Measurements from ENCODE around the gene TNK1. TPM values are rescaled to one million over a fixed set of nuclear protein-coding genes. Genes with fewer than 3 reads are reported as not detected.
A peak's percentile ranks its signal among the peaks of the same experiment; 100 is the strongest.

TNK1 gene
- total RNA-seq, 2 donors from 2014 or later, result 0.36 TPM; not detected in 1

DNA sequence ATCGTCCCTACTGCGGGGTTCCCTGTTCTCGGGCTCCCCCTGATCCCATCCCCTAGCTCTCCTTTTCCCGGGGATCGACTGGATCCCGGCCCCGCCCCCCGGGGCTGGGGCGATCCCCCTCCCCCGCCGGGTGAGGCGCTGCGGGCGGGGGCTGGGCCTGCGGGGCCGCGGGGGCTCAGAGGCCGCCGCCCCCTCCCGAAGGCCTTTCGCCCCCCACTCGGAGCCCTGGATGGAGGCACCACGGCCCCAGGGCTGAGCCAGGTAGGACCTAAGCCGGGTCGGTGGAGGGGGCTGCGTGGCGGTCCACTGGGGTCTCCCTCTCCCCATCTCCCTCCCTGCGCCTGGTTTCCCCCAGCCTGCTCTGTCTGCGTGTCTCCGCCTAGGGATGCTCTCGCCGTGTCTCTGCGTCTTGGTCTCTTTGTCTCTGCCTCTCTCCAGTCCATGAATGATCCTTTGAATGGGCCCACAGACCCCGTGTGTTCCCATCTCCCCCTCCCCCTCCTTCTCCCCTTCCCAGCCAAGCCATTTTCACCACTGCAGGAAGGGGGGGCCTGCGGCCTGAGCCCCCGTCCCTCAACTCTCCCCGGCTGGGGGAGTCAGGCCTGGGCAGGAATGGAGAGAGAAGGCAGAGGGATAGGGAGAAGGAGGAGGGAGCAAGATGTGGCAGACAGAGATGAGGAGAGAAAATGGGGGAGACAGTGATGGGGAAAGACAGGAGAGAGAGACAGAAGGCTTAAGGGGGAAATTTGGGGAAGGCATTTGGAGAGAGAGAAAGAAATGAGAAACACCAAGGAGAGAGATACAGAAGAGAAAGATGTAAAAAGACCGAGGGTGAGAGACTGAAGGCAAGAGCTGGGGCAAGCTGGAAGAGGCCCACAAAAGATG lies 24.7 kb downstream of the TNK1 start:
- ATAC-seq (no peak), DNase-seq (ENCODE audit: low spot score) (no peak)
- Mint-ChIP-seq H3K4me3 (peak overlapping the region; percentile 87), H3K27ac (peak overlapping the region; percentile 2 to 27), H3K27me3 (peaks cover 8 to 23% of the 10 kb centered on the region in 2 donors), H3K9me3 (no peaks in the 10 kb centered on the region), H3K36me3 (no peaks in the 10 kb centered on the region), H3K4me1 (ENCODE audit: low read depth in 2 of 2) (peaks cover 13 to 21% of the 10 kb centered on the region in 2 donors)

DNA sequence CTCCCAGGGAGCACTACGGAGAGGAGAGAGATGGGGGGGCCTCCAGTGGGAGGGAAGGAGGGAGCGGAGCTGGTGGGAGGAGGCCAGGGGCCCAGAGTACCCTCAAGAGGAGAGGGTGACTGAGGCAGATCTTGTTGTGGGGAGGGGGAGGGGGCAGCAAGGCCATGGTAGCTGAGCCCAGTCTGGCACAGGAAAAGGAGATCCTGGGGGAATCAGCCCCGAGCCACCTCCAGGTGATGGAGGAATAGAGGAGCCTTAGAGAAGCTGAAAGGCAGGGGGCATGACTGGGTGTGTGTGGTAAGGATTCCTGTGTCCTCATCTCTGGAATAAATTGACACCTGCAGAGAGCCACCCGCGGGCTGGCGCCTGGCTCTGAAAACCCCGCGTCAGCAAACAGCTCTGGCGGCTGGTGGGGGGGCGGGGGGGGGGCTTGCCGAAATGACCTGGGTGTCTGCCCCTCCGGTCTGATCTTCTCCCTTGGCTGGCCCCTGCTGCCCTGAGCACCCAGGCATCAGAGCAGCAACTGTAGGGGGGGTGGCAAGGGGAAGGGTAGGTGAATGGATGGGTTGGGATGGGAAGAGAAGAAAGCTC lies 25.4 kb downstream of the TNK1 start:
- peak overlapping the region; percentile 60 for H3K4me3 Mint-ChIP-seq
- H3K9me3 Mint-ChIP-seq, result no peaks in the 10 kb centered on the region
- no peak for DNase-seq (ENCODE audit: low spot score)
- peaks cover 13 to 21% of the 10 kb centered on the region in 2 donors for H3K4me1 Mint-ChIP-seq (ENCODE audit: low read depth in 2 of 2)
- H3K27me3 Mint-ChIP-seq, result peaks cover 8 to 23% of the 10 kb centered on the region in 2 donors
- H3K27ac Mint-ChIP-seq, result peak overlapping the region; percentile 27 to 45
- ATAC-seq, result no peak
- H3K36me3 Mint-ChIP-seq, result no peaks in the 10 kb centered on the region

DNA sequence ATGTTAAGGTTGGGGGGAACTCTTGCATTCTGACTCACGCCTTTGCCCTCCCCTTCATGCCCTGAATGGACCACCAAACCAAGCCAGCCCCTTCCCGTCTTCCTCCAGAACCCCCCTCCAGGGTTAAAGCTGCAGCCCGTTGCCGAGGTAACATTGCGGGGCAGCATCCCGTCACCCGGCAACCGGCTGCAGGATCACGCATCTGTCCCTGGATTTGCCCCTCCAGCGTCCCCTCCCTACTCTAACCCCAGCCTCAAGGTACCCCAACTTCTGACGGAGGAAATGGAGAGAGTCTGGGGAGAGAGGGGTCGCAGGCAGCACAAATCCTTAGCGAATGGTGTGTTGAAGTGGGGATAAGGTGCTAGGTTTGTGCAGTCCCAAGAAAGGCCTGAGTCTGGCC lies 26.2 kb downstream of the TNK1 start:
- no peaks in the 10 kb centered on the region for H3K36me3 Mint-ChIP-seq
- no peak for ATAC-seq
- peak overlapping the region in 1 of 2 donors; percentile 45 for H3K27ac Mint-ChIP-seq
- H3K9me3 Mint-ChIP-seq, result no peaks in the 10 kb centered on the region
- H3K4me3 Mint-ChIP-seq, result no peak overlapping the region
- DNase-seq (ENCODE audit: low spot score), result no peak
- peaks cover 8 to 23% of the 10 kb centered on the region in 2 donors for H3K27me3 Mint-ChIP-seq
- peaks cover 13 to 17% of the 10 kb centered on the region in 2 donors for H3K4me1 Mint-ChIP-seq (ENCODE audit: low read depth in 2 of 2)

DNA sequence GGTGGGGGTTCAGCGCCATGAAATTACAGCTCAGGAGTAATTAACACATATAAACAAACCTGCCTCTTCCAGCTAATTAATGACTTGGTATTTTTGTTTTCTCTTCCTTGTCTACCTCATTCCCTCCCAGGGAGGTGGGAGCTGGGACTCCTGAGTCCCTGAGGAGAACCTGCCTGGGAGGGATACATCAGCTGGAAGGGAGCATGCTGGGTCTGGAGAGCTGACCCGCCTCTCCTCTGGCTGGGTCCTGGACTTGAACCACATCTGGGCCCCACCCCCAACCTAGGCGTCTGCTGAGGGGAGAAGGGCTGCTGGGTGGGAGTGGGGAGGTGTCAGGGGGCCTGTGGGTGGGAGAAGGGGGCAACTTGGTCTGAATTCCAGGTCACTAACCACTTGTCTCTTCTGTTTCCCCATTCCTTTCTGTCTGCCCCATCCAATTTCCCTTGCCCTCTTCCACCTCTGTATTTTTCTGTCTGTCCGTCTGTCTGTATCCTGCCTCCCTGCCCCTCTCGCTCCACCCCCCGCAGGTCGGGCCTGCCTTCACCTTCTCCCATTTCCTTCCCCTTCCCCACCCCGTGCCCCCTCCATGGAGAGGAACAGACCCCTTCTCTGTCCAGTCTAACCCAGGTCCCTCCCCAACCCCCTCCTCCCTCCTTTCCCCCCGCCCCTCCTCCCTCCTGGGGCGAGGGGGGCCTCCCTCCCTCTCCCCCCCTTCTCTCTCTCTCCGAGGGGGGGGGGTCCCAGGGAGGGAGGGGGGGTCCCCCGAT lies 26.8 kb downstream of the TNK1 start, which contains the start of gene NLGN2:
TSS of gene NLGN2 (plus strand) at position 361 of the 767 bp plus-strand sequence. CDS start 411 bp downstream, outside the sequence.
- no peaks in the 10 kb centered on the region for H3K9me3 Mint-ChIP-seq
- H3K4me3 Mint-ChIP-seq, result no peak within 1 kb of the TSS
- no peaks in the 10 kb centered on the region for H3K36me3 Mint-ChIP-seq

DNA sequence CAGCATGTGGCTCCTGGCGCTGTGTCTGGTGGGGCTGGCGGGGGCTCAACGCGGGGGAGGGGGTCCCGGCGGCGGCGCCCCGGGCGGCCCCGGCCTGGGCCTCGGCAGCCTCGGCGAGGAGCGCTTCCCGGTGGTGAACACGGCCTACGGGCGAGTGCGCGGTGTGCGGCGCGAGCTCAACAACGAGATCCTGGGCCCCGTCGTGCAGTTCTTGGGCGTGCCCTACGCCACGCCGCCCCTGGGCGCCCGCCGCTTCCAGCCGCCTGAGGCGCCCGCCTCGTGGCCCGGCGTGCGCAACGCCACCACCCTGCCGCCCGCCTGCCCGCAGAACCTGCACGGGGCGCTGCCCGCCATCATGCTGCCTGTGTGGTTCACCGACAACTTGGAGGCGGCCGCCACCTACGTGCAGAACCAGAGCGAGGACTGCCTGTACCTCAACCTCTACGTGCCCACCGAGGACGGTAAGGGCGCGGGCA lies 27.4 kb downstream of the TNK1 start:
- H3K4me1 Mint-ChIP-seq (ENCODE audit: low read depth in 2 of 2), result peaks cover 8 to 13% of the 10 kb centered on the region in 2 donors
- H3K27me3 Mint-ChIP-seq, result peaks cover 8 to 23% of the 10 kb centered on the region in 2 donors
- H3K4me3 Mint-ChIP-seq, result no peak overlapping the region
- H3K36me3 Mint-ChIP-seq, result no peaks in the 10 kb centered on the region
- ATAC-seq (no peak), DNase-seq (ENCODE audit: low spot score) (no peak)
- H3K9me3 Mint-ChIP-seq, result no peaks in the 10 kb centered on the region
- H3K27ac Mint-ChIP-seq, result no peak overlapping the region

More for the DNA sequence above, 26.8 kb downstream of the TNK1 start, which contains the start of gene NLGN2:
- DNase-seq (ENCODE audit: low spot score), result no peak
- H3K27ac Mint-ChIP-seq, result peak within 1 kb of the TSS in 1 of 2 donors; percentile 45
- peaks cover 8 to 23% of the 10 kb centered on the region in 2 donors for H3K27me3 Mint-ChIP-seq
- H3K4me1 Mint-ChIP-seq (ENCODE audit: low read depth in 2 of 2), result peaks cover 13 to 17% of the 10 kb centered on the region in 2 donors
- ATAC-seq, result no peak

DNA sequence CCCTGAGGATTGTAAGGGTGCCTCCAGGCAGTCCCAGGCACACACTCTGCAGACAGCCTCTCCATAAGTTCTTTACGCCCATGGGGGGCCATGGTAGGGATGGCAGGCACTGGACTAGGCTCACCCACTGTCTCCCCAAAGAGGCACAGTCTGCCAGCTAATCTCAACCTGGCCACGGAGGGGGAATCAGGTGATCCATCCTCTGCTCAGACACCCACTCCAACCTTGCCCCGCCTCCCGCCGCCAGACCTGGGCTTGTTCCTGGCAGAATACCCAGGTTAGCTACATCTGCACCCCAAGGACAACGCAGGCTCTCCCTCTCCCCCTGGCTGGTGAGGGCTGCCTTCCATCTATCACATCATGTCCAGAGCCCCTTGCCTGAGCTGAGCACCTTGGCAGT lies 28.0 kb downstream of the TNK1 start:
- Mint-ChIP-seq H3K4me3 (peak overlapping the region; percentile 2), H3K4me1 (ENCODE audit: low read depth in 2 of 2) (peaks cover 8 to 13% of the 10 kb centered on the region in 2 donors), H3K27me3 (peaks cover 8 to 23% of the 10 kb centered on the region in 2 donors), H3K36me3 (no peaks in the 10 kb centered on the region), H3K27ac (peak overlapping the region in 1 of 2 donors; percentile 36), H3K9me3 (no peaks in the 10 kb centered on the region)
- DNase-seq (ENCODE audit: low spot score) (no peak), ATAC-seq (no peak)

GRCh38 chr17:7409716-7410115 lies 28.8 kb downstream of the TNK1 start:
- Mint-ChIP-seq H3K9me3 (no peaks in the 10 kb centered on the region), H3K4me3 (no peak overlapping the region), H3K4me1 (ENCODE audit: low read depth in 2 of 2) (peaks cover 8 to 13% of the 10 kb centered on the region in 2 donors), H3K27me3 (peaks cover 8 to 23% of the 10 kb centered on the region in 2 donors), H3K27ac (no peak overlapping the region), H3K36me3 (no peaks in the 10 kb centered on the region)
- no peak for DNase-seq (ENCODE audit: low spot score)
- ATAC-seq, result no peak

- ATAC-seq (no peak), DNase-seq (ENCODE audit: low spot score) (no peak)
- peaks cover 5 to 19% of the 10 kb centered on the region in 2 donors for H3K27me3 Mint-ChIP-seq
- no peaks in the 10 kb centered on the region for H3K36me3 Mint-ChIP-seq
- H3K9me3 Mint-ChIP-seq, result no peaks in the 10 kb centered on the region
- peaks cover 4 to 9% of the 10 kb centered on the region in 2 donors for H3K4me1 Mint-ChIP-seq (ENCODE audit: low read depth in 2 of 2)
- no peak overlapping the region for H3K4me3 Mint-ChIP-seq
- no peak overlapping the region for H3K27ac Mint-ChIP-seq
These were observed 29.9 kb downstream of the TNK1 start for GRCh38 chr17:7410634-7411426.

- no peak overlapping the region for H3K4me3 Mint-ChIP-seq
- peaks cover 0 to 5% of the 10 kb centered on the region in 2 donors for H3K4me1 Mint-ChIP-seq (ENCODE audit: low read depth in 2 of 2)
- H3K9me3 Mint-ChIP-seq, result no peaks in the 10 kb centered on the region
- no peaks in the 10 kb centered on the region for H3K36me3 Mint-ChIP-seq
- peaks cover 0 to 17% of the 10 kb centered on the region in 2 donors for H3K27me3 Mint-ChIP-seq
- H3K27ac Mint-ChIP-seq, result no peak overlapping the region
- DNase-seq (ENCODE audit: low spot score) (no peak), ATAC-seq (no peak)
These were observed 30.5 kb downstream of the TNK1 start for GRCh38 chr17:7411427-7411750.

DNA sequence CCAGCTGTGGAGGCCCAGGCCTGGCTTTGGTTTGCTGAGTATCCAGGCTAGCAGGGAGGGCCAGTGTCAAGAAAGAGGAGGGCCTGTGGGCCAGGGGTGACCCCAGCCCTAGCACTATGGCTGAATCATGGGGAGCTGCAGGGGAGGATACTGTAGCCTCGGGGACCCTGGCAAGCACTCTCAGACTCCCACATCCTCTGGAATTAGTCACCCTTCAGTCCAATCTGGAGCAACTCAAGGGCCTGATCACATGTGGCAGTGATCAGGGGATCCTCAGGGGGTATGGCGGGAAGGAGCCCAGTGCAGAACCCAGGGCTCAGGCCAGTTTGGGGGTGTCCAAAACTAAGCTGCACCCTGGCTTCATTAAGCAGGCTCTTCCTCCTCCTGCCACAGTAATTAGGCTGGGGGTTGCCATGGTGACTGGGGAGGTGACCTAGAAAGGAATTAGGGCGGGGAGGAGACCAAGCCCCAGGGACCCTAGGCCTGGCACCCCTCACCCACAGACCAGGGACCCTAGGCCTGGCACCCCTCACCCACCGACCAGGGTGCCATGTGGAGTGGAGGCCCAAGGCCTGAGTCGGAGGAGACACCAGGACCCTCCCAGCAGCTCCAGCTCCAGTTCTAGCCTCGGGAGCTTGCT lies 32.6 kb downstream of the TNK1 start:
- ATAC-seq (no peak), DNase-seq (ENCODE audit: low spot score) (no peak)
- Mint-ChIP-seq H3K27ac (no peak overlapping the region), H3K27me3 (peaks cover 0 to 17% of the 10 kb centered on the region in 2 donors), H3K9me3 (no peaks in the 10 kb centered on the region), H3K4me3 (no peak overlapping the region), H3K36me3 (no peaks in the 10 kb centered on the region), H3K4me1 (ENCODE audit: low read depth in 2 of 2) (no peaks in the 10 kb centered on the region)

- no peak overlapping the region for H3K4me3 Mint-ChIP-seq
- peaks cover 0 to 8% of the 10 kb centered on the region in 2 donors for H3K27me3 Mint-ChIP-seq
These were observed 33.9 kb downstream of the TNK1 start for GRCh38 chr17:7414837-7415236.

DNA sequence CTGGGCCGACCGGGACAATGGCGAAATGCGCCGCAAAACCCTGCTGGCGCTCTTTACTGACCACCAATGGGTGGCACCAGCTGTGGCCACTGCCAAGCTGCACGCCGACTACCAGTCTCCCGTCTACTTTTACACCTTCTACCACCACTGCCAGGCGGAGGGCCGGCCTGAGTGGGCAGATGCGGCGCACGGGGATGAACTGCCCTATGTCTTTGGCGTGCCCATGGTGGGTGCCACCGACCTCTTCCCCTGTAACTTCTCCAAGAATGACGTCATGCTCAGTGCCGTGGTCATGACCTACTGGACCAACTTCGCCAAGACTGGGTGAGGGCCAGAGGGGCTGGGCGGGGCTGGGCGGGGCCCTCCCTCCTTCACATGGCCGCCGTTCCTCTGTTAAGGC lies 34.9 kb downstream of the TNK1 start:
- no peaks in the 10 kb centered on the region for H3K4me1 Mint-ChIP-seq (ENCODE audit: low read depth in 2 of 2)
- H3K9me3 Mint-ChIP-seq, result no peaks in the 10 kb centered on the region
- H3K36me3 Mint-ChIP-seq, result no peaks in the 10 kb centered on the region
- H3K4me3 Mint-ChIP-seq, result no peak overlapping the region
- DNase-seq (ENCODE audit: low spot score) (no peak), ATAC-seq (no peak)
- peaks cover 0 to 4% of the 10 kb centered on the region in 2 donors for H3K27me3 Mint-ChIP-seq
- H3K27ac Mint-ChIP-seq, result no peak overlapping the region

More at GRCh38 chr17:7414837-7415236, 33.9 kb downstream of the TNK1 start:
- H3K4me1 Mint-ChIP-seq (ENCODE audit: low read depth in 2 of 2), result no peaks in the 10 kb centered on the region
- no peak overlapping the region for H3K27ac Mint-ChIP-seq
- ATAC-seq (no peak), DNase-seq (ENCODE audit: low spot score) (no peak)
- no peaks in the 10 kb centered on the region for H3K36me3 Mint-ChIP-seq
- no peaks in the 10 kb centered on the region for H3K9me3 Mint-ChIP-seq
